Smooth muscle cell (in vitro differentiated cells): ENCODE results near the gene RPS6KL1. TPM values are rescaled to one million over a fixed set of nuclear protein-coding genes. Genes with fewer than 3 reads are reported as not detected.

Experiments
- DNase-seq: peaks from one replicate; lab custom pipeline; 2025; ENCODE audit not compliant: unreplicated experiment; lab: John Stamatoyannopoulos, UW
- H2AFZ ChIP-seq: fragments of 200-600 bp; sonication (generic); 2 replicates; pipeline ENCODE4 v1.6.0; 2016; ENCODE audit warnings: antibody characterized with exemption, low read depth, mild to moderate bottlenecking
- H3F3A ChIP-seq: fragments of 200-600 bp; sonication (generic); 2 replicates; pipeline ENCODE4 v1.6.0; 2017; ENCODE audit warnings: antibody characterized with exemption, low read depth
- H3K27ac ChIP-seq: fragments of 200-600 bp; sonication (generic); 2 replicates; pipeline ENCODE4 v1.5.1; 2016; ENCODE audit warnings: low read depth, mild to moderate bottlenecking
- H3K27me3 ChIP-seq: fragments of 200-600 bp; sonication (generic); 2 replicates; pipeline ENCODE4 v1.6.1; 2016; ENCODE audit warnings: low read depth, mild to moderate bottlenecking
- H3K36me3 ChIP-seq: fragments of 200-600 bp; sonication (generic); 2 replicates; pipeline ENCODE4 v1.5.1; 2016; ENCODE audit warnings: low read depth
- H3K4me1 ChIP-seq: fragments of 200-600 bp; sonication (generic); 2 replicates; pipeline ENCODE4 v1.5.1; 2016; ENCODE audit warnings: low read depth
- H3K4me2 ChIP-seq: fragments of 200-600 bp; sonication (generic); 2 replicates; pipeline ENCODE4 v1.6.0; 2016; ENCODE audit warnings: mild to moderate bottlenecking
- H3K4me3 ChIP-seq: fragments of 200-600 bp; sonication (generic); 2 replicates; pipeline ENCODE4 v1.5.1; 2016; ENCODE audit warnings: mild to moderate bottlenecking
- H3K79me2 ChIP-seq: fragments of 200-600 bp; sonication (generic); 2 replicates; pipeline ENCODE4 v1.6.0; 2016; ENCODE audit warnings: low read depth, mild to moderate bottlenecking
- H3K9ac ChIP-seq: fragments of 200-600 bp; sonication (generic); 2 replicates; pipeline ENCODE4 v1.6.0; 2016; ENCODE audit warnings: low read depth
- H3K9me3 ChIP-seq: fragments of 200-600 bp; sonication (generic); replicated peaks from 2 replicates; pipeline ENCODE4 v1.5.1; 2016; ENCODE audit warnings: low read depth
- H4K20me1 ChIP-seq: fragments of 200-600 bp; sonication (generic); 2 replicates; pipeline ENCODE4 v1.6.0; 2016; ENCODE audit warnings: low read depth
- WGBS: methylation state at CpG from one replicate; pipeline ENCODE4 v1.1.7; 2016; ENCODE audit warnings: low lambda C conversion rate; 5-methylcytosine and 5-hydroxymethylcytosine counted together
- polyA plus RNA-seq: library from polyadenylated mRNA; unstranded; fragments of >200 nt; fragmentation: Nextera tagmentation; extraction: Ambion mirVana; gene quantifications from 2 replicates; pipeline ENCODE4 v1.2.1, GENCODE V29; 2016
- total RNA-seq: library from RNA; depleted of rRNA; stranded (reverse); fragments of >200 nt; gene quantifications from 2 replicates; pipeline ENCODE4 v1.2.3, GENCODE V29; 2014
- TF ChIP-seq, protein P1 (sequence below): fragments of 200-600 bp; sonication (generic); IDR thresholded peaks from 2 replicates; pipeline ENCODE4 v1.5.1; 2017; ENCODE audit warnings: borderline replicate concordance, mild to moderate bottlenecking, antibody characterized with exemption; ENCODE audit not compliant: insufficient read depth, poor library complexity, severe bottlenecking

RPS6KL1 gene
- total and polyA plus RNA-seq, 2 experiments from 2014 or later: not detected

DNA sequence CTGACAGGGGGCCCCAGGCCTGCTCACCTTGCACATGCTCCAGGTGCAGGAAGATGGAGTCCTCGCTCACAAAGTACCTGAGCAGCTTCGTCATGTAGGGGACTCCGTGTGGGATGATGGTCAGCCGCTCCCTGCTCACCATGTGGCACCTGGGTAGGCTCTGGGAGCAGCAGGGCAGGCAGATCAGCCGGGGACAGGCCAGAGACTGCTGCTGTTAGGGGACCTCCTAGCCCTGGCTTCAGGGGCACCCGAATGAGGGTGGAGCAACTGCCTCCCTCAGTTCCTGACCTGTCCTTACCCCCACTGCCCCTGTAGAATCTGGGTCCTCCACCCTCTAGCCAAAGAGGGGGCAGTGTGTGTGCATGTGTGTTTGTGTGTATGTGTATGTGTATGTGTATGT lies 11.8 kb downstream of the RPS6KL1 start:
- H3K9me3 ChIP-seq: no peaks in the 10 kb centered on the region
- H4K20me1 ChIP-seq: no peaks in the 10 kb centered on the region
- DNase-seq: no peak
- no peak overlapping the region for H2AFZ ChIP-seq
- no peaks in the 10 kb centered on the region for H3K4me1 ChIP-seq
- TF ChIP-seq, protein P1, sequence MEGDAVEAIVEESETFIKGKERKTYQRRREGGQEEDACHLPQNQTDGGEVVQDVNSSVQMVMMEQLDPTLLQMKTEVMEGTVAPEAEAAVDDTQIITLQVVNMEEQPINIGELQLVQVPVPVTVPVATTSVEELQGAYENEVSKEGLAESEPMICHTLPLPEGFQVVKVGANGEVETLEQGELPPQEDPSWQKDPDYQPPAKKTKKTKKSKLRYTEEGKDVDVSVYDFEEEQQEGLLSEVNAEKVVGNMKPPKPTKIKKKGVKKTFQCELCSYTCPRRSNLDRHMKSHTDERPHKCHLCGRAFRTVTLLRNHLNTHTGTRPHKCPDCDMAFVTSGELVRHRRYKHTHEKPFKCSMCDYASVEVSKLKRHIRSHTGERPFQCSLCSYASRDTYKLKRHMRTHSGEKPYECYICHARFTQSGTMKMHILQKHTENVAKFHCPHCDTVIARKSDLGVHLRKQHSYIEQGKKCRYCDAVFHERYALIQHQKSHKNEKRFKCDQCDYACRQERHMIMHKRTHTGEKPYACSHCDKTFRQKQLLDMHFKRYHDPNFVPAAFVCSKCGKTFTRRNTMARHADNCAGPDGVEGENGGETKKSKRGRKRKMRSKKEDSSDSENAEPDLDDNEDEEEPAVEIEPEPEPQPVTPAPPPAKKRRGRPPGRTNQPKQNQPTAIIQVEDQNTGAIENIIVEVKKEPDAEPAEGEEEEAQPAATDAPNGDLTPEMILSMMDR: no peak
- no peaks in the 10 kb centered on the region for H3K27me3 ChIP-seq
- no peak overlapping the region for H3K4me3 ChIP-seq
- H3K79me2 ChIP-seq: no peaks in the 10 kb centered on the region
- H3K27ac ChIP-seq: no peak overlapping the region
- no peaks in the 10 kb centered on the region for H3F3A ChIP-seq
- 95% methylated on average over 6 of the region's 6 CpGs for WGBS
- no peaks in the 10 kb centered on the region for H3K36me3 ChIP-seq
- no peak overlapping the region for H3K9ac ChIP-seq
- no peak overlapping the region for H3K4me2 ChIP-seq

- TF ChIP-seq, protein P1: no peak
- Histone ChIP-seq H3F3A (no peaks in the 10 kb centered on the region), H3K27ac (no peak overlapping the region), H3K4me2 (no peak overlapping the region), H3K79me2 (no peaks in the 10 kb centered on the region), H3K9ac (no peak overlapping the region), H3K9me3 (no peaks in the 10 kb centered on the region), H3K27me3 (no peaks in the 10 kb centered on the region), H3K36me3 (no peaks in the 10 kb centered on the region), H2AFZ (no peak overlapping the region), H3K4me3 (no peak overlapping the region), H4K20me1 (peaks cover 4% of the 10 kb centered on the region), H3K4me1 (no peaks in the 10 kb centered on the region)
- DNase-seq: no peak
- 91% methylated on average over 9 of the region's 10 CpGs for WGBS
Observed at GRCh38 chr14:74910556-74910955, 12.5 kb downstream of the RPS6KL1 start.

DNA sequence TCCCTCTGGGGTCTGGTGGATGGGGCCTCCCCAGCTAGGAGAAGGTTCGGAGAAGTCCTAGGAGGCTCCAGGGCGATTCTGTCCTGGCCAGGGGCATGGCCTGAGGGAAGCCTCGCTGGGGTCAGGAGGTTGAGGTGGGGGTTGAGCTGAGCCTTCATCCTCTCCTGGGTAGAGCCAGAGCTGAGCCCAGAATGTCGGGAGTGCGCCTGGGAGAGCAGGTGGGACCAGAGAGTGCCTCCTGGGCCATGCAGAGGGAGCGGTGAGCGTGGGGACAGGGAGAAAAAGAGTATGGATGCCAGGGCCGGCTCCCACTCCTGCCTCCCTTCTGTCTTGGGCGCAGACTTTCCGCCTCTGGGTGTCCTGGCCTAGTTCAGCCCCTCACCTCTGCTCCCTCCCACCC lies 13.1 kb downstream of the RPS6KL1 start:
- no peak for DNase-seq
- TF ChIP-seq, protein P1: no peak
- Histone ChIP-seq H4K20me1 (peaks cover 8% of the 10 kb centered on the region), H3K4me1 (no peaks in the 10 kb centered on the region), H3K4me2 (no peak overlapping the region), H3F3A (no peaks in the 10 kb centered on the region), H2AFZ (no peak overlapping the region), H3K9ac (no peak overlapping the region), H3K27me3 (no peaks in the 10 kb centered on the region), H3K9me3 (no peaks in the 10 kb centered on the region), H3K36me3 (no peaks in the 10 kb centered on the region), H3K79me2 (no peaks in the 10 kb centered on the region), H3K27ac (no peak overlapping the region), H3K4me3 (no peak overlapping the region)
- WGBS: 93% methylated on average over 10 of the region's 10 CpGs

GRCh38 chr14:74909501-74909900 lies 13.6 kb downstream of the RPS6KL1 start:
- Histone ChIP-seq H3K4me2 (no peak overlapping the region), H3K4me1 (no peaks in the 10 kb centered on the region), H3K9me3 (no peaks in the 10 kb centered on the region), H3K79me2 (no peaks in the 10 kb centered on the region), H3K9ac (no peak overlapping the region), H4K20me1 (peaks cover 8% of the 10 kb centered on the region), H3K4me3 (no peak overlapping the region), H3F3A (peaks cover under 1% of the 10 kb centered on the region), H2AFZ (no peak overlapping the region), H3K27me3 (no peaks in the 10 kb centered on the region), H3K27ac (no peak overlapping the region), H3K36me3 (no peaks in the 10 kb centered on the region)
- TF ChIP-seq, protein P1: no peak
- WGBS: 93% methylated on average over 14 of the region's 14 CpGs
- DNase-seq: no peak
